LNCaP clone FGC (cell line): Measurements from ENCODE around the gene ULK3.

Experiments
- DNase-seq: peaks from one replicate; pipeline ENCODE4 v3.0.0-alpha.2; 2011; ENCODE audit warnings: low read depth
- H3K4me3 ChIP-seq: 2 replicates; pipeline ENCODE4 v1.5.1; 2011; ENCODE audit warnings: mild to moderate bottlenecking, low read depth, low read length, control low read depth
- CTCF ChIP-seq: IDR thresholded peaks from 2 replicates; pipeline ENCODE4 v1.5.1; 2012; ENCODE audit warnings: mild to moderate bottlenecking; ENCODE audit not compliant: control insufficient read depth, insufficient read depth; ENCODE audit errors: extremely low read depth

The ULK3 gene

GRCh38 chr15:74794970-74795349, 48.0 kb downstream of the ULK3 start:
- no peak for TF ChIP-seq CTCF

GRCh38 chr15:74794248-74794969, 48.5 kb downstream of the ULK3 start:
- TF ChIP-seq CTCF = no peak
- no peak for DNase-seq

More at GRCh38 chr15:74794970-74795349, 48.0 kb downstream of the ULK3 start:
- no peak overlapping the region for H3K4me3 ChIP-seq
- no peak for DNase-seq

DNA sequence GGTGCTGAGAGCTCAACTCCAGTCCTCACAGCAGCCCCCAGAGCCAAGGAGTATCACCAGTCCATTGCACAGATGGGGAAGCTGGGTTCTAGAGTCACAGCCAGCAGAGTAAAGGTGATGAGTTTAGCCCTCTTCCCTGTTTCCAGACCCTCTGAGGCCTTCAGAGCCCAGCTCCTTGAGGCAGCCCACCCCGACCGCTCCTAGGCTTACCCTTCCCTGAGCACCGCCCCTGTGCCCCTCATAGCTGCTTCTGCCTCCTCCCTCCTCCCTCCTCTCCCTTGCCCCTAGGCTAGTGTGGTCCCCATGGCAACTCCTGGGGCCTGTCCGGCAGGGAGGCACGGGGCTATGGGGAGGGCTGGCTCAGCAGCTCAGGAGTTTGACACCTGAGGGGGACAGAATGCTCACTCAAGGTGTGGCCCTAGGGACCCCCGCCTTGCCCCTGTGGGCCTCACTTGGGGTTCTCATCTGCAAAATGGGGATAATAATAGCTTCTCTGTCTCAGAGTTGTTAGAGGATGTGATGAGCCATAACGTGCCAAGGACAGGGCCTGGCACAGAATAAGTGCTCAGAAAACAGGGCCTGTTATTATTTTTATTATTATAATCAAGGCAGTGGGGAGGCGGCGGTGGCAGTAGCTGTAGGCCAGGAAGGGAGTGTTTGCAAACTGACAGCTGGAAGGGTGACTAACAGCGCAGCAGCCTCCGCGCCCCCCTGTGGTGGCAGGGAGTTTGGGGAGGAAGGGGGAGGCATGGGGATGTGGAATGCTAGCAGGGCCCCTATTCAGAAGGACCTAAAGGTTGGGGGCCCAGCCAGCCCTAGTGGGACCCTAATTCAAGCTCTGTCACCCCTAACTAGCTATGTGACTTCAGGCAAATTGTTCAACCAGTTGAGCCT, 49.6 kb downstream of the ULK3 start:
- no peak for DNase-seq
- no peak overlapping the region for H3K4me3 ChIP-seq

More at GRCh38 chr15:74794248-74794969, 48.5 kb downstream of the ULK3 start:
- H3K4me3 ChIP-seq = no peak overlapping the region

GRCh38 chr15:74792227-74793016, 50.5 kb downstream of the ULK3 start:
- H3K4me3 ChIP-seq = no peak overlapping the region

More for the DNA sequence above, 49.6 kb downstream of the ULK3 start:
- TF ChIP-seq CTCF = no peak

GRCh38 chr15:74791667-74792066, 51.3 kb downstream of the ULK3 start:
- no peak overlapping the region for H3K4me3 ChIP-seq
- TF ChIP-seq CTCF = no peak
- no peak for DNase-seq

More at GRCh38 chr15:74792227-74793016, 50.5 kb downstream of the ULK3 start:
- TF ChIP-seq CTCF = no peak
- no peak for DNase-seq

GRCh38 chr15:74791007-74791406, 51.9 kb downstream of the ULK3 start:
- DNase-seq = no peak
- H3K4me3 ChIP-seq = no peak overlapping the region
- no peak for TF ChIP-seq CTCF
